Stimulated activated CD4-positive, alpha-beta T cell treated with anti-CD3 and anti-CD28 coated beads, Interleukin-1b, Interleukin-23, amount 100 ng/mL, for 1 hour (primary cell): ENCODE results near the gene APOBEC3G.
A peak's percentile ranks its signal among the peaks of the same experiment; 100 is the strongest.

Source experiments
- DNase-seq, 2 donors: peaks; one replicate each; pipeline ENCODE4 v3.0.0-alpha.2; 2020; ENCODE audit warnings: low read depth in 2 of 2

Gene APOBEC3G

DNA sequence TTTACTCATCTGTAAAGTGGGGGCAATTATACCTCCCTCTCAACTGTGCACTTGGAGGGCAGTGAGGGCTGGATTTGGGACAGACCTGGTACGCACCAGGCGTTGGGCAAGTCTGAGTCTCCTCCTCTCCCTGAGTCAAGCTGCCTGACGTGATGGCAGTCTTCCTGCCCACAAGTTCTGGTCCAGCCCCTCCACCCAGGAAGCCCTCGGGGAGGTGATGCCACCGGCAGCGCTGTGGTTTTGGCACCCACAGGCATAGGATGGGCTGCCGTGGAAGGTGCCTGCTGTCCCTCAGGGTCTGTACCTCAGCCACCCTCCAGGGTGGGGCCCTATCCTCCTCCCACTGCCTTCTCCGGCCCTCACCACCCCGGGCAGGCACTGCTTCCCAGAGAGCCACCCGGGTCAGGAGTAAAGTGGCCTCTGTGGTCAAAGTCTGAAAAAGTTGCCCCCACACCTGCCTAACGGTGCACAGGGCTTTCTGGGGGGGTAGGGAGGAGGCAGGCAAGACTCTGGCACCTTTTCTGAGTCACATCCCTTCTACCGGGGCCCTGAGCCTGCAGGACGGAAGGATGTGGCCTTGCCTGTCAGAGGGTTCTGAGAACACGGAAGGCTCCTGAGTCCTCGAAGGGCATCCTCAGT lies 13.5 kb downstream of the APOBEC3G start:
- peak in 1 of 2 donors; percentile 73 for DNase-seq

- no peak for DNase-seq
These were observed 14.3 kb downstream of the APOBEC3G start for GRCh38 chr22:39091126-39092081.

DNA sequence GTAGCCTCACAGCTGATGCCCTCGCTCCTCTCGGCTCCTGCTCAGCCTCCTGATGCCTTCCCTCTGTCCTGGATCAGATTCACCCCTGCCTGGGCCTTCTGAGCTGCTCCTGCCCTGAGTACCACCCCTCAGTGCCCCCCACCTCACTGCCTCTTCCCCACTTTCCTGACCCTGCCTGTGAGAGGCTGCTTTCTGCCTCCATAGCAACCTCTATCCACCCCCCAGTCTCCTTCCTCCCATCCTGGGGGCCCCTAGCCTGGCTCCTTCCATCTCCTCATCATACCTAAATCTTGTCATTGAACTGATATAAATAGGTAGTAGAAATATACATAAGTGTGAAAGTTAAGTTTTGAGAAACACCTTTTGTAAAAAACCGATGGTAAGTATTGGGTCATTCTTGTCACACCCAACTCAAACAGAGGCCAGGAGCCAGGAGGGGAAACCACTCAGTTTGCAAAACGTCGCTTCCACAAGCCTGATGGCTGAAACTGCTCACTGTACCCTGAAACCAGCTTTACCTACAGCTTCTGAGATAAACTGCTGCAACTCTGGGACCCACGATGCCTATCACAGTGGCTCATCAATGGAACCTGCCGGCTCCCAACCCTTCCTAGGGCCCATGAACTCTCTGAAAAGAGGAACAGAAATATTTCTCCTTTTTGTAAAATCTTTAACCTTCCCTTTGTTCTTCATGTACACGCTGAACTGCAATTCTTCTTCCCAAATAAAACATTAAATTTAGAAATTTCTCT lies 15.2 kb downstream of the APOBEC3G start:
- no peak for DNase-seq

- DNase-seq = no peak
These were observed 17.8 kb downstream of the APOBEC3G start for GRCh38 chr22:39094717-39095389.

GRCh38 chr22:39095971-39096370 lies 18.9 kb downstream of the APOBEC3G start:
- DNase-seq = no peak

DNA sequence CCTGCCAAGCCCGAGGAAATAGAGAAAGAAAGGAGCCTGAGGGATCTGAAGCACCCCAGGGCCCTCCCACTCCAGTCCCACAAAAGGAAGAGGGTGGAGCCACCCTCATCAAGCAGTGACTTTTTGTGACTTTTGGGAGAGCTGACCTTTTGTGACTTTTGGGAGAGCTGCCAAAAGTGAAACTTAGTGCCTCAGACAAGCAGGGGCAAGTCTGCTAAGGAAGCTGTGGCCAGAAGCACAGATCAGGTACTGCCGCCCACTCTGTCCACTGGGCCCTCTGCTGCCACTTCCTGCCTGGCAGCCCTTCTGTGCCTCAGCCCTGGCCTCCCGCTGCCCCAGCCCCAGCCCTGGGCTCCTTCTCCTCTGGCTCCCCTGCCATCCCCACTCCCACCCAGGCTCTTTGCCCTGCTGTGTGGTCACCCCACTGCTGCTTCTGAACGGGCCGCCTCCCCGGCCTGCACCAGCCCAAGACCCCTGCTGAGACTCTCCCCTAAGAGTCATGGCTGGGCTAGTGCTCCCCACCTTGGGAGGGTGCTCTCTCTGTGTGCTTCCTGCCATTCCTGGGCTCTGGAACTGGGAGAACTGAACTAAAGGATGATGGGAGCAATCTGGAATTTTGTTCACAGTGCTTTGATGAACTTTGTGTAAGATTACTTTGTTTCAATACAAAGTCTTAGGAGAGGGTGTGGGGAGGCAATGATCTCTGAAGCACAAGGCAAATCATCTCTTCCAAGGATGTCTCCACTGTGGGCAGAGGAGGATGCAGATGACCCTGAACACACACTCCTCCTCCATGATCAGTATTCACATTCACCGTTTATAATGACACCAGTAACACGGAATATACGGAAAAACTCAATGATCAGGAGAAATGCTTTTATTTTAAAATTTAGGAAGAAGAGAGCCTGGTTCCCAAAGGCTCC lies 20.3 kb downstream of the APOBEC3G start, which contains the start of gene APOBEC3H:
APOBEC3H (plus strand) TSS at position 147 of the 923 bp plus-strand sequence. CDS start 3,035 bp downstream, outside the sequence.
- DNase-seq = no peak

DNA sequence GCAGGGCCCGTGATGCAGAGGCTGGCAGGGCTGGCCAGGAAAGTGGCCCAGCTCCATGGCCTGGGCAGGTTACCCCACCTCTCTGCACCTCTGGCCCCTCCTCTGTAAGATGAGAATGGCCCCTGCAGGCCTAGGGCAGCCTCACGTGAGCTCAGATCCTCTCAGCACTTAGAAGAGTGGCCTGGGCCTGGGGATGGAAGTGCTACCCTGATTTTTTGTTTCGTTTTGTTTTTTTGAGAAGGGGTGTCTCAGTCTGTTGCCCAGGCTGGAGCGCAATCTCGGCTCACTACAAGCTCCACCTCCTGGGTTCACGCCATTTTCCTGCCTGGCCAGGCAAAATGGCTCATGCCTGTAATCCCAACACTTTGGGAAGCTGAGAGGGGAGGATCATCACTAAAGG lies 21.0 kb downstream of the APOBEC3G start:
- no peak for DNase-seq

DNA sequence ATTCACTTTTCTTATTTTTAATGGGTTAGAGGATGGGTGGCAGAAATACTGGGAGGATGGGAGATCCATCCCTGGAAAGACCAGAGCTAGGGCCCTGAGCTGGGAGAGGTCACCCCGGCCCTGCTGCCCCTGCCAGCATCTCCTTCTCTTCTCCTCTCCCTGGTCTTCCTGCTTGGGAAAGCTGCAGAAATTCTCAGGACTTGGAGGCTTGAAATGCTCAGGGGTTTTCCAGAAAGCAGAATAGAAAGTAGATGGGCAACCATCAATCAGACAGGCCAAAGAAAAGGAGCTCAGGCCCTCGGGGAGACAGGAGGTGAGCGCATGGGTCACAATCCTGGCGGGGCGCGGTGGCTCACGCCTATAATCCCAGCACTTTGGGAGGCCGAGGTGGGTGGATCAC lies 21.5 kb downstream of the APOBEC3G start:
- no peak for DNase-seq

DNA sequence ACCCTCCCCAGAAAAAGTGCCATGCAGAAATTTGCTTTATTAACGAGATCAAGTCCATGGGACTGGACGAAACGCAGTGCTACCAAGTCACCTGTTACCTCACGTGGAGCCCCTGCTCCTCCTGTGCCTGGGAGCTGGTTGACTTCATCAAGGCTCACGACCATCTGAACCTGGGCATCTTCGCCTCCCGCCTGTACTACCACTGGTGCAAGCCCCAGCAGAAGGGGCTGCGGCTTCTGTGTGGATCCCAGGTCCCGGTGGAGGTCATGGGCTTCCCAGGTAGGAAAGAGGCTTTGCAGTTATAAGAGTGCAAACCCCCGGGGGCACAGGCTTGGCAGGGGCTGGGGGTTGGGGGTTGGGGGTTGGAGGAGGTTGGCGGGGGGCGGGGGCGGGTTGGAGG lies 24.2 kb downstream of the APOBEC3G start:
- DNase-seq = no peak

DNA sequence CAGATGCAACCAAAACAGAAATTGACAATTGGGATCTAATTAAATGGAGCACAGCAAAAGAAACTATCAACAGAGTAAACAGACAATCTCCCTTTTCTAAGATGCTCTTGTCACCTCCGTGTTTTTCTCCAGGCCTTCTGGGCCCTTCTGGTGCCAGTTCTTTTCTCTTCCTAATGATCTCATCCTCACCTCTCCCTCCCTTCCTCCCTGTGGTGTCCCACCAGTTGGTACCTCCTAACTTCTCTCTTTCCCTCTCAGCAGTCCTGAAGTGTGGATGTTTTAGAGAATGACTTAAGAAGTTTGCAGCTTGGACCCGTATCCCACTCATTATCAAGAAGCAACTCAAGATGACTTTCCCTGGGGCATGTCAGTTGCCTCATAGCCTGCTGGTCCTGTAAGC lies 26.4 kb downstream of the APOBEC3G start:
- DNase-seq = no peak

GRCh38 chr22:39106326-39106725 lies 29.3 kb downstream of the APOBEC3G start:
- no peak for DNase-seq

DNA sequence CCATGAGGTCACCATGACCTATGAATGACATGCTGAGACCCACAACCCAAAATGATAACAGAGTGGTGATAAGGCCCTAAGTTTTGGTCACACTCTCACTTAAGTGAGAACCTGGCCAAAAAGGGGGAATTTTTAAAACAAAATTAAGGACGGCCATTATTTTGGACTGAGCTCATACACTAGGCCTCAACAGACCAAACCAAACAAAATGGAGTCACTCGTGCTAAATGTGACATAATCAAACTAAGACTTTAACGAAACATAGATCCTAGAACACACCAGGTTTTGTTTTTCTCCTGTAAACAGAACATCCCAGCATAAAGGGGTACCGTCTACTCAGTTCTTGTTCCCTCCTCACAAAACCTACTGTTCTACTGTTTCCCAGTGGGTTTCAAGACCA lies 31.4 kb downstream of the APOBEC3G start:
- no peak for DNase-seq

GRCh38 chr22:39109361-39109760 lies 32.3 kb downstream of the APOBEC3G start:
- DNase-seq = no peak

GRCh38 chr22:39110631-39111561 lies 33.8 kb downstream of the APOBEC3G start:
- no peak for DNase-seq

DNA sequence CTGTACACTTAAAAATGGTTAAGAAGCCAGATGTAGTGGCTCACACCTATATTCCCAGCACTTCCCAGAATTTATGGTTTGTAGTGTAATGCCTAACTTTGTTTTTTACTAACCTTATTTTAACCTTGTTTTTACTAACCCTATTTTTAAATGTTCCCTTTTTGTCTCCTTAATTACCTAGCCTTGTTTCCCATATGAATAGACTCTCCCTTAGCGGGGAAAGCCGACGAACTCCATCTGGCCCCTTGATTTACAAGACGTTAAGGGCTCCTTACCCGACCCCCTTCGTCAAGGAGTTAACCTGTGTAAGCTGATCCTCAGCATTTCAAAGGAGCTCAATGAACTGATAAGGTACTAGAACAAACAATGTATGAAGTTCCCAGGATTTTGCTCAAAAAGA lies 37.0 kb downstream of the APOBEC3G start:
- no peak for DNase-seq

DNA sequence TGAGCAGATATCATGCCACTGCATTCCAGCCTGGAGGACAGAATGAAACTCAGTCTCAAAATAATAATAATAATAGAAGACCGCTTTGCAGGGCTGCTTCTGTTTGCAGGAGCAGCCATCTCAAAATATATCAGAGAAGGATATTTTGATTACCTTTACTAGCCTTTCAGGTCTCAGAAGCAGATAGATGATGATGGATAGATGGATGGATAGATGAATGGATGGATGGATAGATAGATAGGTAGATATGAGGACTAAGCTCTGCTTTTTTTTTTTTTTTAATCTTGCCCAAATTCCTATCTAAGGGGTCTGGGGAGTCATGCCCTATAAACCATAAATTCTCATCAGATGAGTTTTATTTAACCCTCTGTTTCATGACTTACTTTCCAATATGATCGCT lies 38.5 kb downstream of the APOBEC3G start:
- DNase-seq = no peak

DNA sequence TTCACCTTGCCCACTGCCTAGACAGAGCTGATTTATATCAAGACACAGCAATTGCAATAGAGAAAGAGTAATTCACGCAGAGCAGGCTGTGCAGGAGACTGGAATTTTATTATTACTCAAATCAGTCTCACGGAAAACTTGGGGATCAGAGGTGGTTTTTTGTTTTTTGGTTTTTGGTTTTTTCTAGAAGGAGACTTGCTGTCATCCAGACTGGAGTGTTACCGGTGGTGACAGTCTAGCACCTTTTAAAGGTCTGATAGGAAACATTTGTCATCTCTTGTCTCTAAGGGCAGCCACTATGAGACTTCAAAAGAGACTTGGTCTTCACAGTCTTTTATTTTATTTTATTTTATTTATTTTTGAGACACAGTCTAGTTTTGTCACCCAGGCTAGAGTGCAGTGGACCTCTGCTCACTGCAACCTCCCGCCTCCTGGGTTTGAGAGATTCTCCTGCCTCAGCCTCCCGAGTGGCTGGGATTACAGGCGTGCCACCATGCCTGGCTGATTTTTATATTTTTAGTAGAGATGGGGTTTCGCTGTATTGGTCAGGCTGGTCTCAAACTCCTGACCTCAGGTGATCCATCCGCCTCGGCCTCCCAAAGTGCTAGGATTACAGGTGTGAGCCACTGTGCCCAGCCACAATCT lies 39.0 kb downstream of the APOBEC3G start:
- no peak for DNase-seq

- DNase-seq = peak; percentile 29 to 42
These were observed 40.6 kb downstream of the APOBEC3G start for GRCh38 chr22:39117585-39118191.

DNA sequence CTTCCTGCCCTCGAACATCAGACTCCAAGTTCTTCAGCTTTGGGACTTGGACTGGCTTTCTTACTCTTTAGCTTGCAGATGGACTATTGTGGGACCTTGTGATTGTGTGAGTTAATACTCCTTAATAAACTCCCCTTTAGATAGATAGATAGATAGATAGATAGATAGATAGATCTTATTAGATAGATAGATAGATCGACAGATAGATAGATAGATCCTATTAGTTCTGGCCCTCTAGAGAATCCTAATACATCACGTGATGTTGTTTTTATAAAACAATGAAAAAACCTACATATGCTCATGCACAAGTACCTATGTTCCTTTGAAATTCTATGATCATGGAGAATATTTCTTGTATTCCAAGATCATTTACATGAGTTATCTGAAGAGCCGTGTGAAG lies 43.9 kb downstream of the APOBEC3G start:
- no peak for DNase-seq
